Retinal pigment epithelial cell (primary cell): ENCODE measurements around the gene SPATA16.

Experiments used
- DNase-seq: peaks from one replicate; pipeline ENCODE4 v3.0.0-alpha.2; 2010; ENCODE audit warnings: low read depth
- H3K4me3 ChIP-seq: 2 replicates; pipeline ENCODE4 v1.5.1; 2011; ENCODE audit warnings: mild to moderate bottlenecking, low read length, control low read depth, moderate library complexity
- CTCF ChIP-seq: conservative IDR thresholded peaks from 2 replicates; pipeline ENCODE4 v1.5.1; 2011; ENCODE audit warnings: low read depth, low read length, control low read depth, inconsistent platforms

Gene SPATA16

GRCh38 chr3:172840463-172840862 is 300.6 kb downstream of the SPATA16 start:
- H3K4me3 ChIP-seq = no peak overlapping the region
- no peak for TF ChIP-seq CTCF
- no peak for DNase-seq

GRCh38 chr3:172839679-172840078 is 301.4 kb downstream of the SPATA16 start:
- H3K4me3 ChIP-seq = no peak overlapping the region
- no peak for TF ChIP-seq CTCF
- no peak for DNase-seq
